Purkinje cell (primary cell): ENCODE results near the gene GPAT2. TPM values are rescaled to one million over a fixed set of nuclear protein-coding genes. Genes with fewer than 3 reads are reported as not detected.

ENCODE experiments used
- polyA plus RNA-seq: library from polyadenylated mRNA; unstranded; fragments of >200 nt; fragmentation: Nextera tagmentation; gene quantifications from 2 replicates; pipeline ENCODE4 v1.2.1, GENCODE V29; 2014

The GPAT2 gene
- polyA plus RNA-seq: 0.81 TPM in 1 of 2 replicates, not detected in the other

DNA sequence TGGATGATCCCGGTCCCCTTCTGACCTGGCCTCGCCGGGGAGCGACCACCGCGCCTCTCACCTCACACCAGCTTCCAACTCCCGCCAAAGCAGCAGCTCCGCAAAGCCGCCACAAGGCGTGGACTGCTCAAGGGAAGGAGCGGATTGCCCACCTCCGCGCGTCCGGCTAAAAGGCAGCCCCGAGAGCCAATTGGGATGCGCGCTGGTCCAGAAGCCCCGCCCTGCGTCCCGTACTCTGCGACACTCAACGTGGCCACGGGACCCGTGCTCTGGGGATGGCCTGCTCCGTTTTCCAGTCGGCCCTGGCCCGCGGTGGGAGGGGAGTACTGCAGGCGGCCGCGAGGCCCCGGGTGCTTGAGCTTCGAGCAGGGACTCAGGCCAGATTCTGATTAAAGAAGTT, at the start of gene GPAT2:
Gene GPAT2 (minus strand): TSS at position 125 of the 400 bp plus-strand sequence. CDS start 2,557 bp downstream, outside the sequence.

GRCh38 chr2:95991351-95992094, 43.2 kb downstream of the GPAT2 start, which contains the start of gene ANKRD36C:
Gene ANKRD36C (minus strand): TSS chr2:95991824. CDS start chr2:95991708, 116 bp downstream.

Other genes starting within 250 kb of the GPAT2 start
- gene ANKRD36C, start 43.1 kb downstream of the GPAT2 start, polyA plus RNA-seq: 16.7 and 20.4 TPM in 2 replicates
- not detected in 2 replicates for gene ADRA2B, start 81.7 kb upstream of the GPAT2 start, polyA plus RNA-seq
- gene ASTL, start 103.6 kb upstream of the GPAT2 start, polyA plus RNA-seq: not detected in 2 replicates
- 2.7 TPM in 1 of 2 replicates, not detected in the other for gene DUSP2, start 110.5 kb upstream of the GPAT2 start, polyA plus RNA-seq
- gene STARD7, start 173.9 kb upstream of the GPAT2 start, polyA plus RNA-seq: 51.3 and 53.1 TPM in 2 replicates
- 12.0 and 13.6 TPM in 2 replicates for gene TMEM127, start 231.1 kb upstream of the GPAT2 start, polyA plus RNA-seq
- gene CIAO1, start 231.3 kb upstream of the GPAT2 start, polyA plus RNA-seq: 28.3 and 34.6 TPM in 2 replicates